Endothelial cell (in vitro differentiated cells): ENCODE measurements around the gene ZNF879. TPM values are rescaled to one million over a fixed set of nuclear protein-coding genes. Genes with fewer than 3 reads are reported as not detected.

Experiments
- DNase-seq: peaks from one replicate; pipeline ENCODE4 v3.0.0; 2021; ENCODE audit warnings: low spot score
- H3K27ac Mint-ChIP-seq: one replicate; pipeline ENCODE4 v1.8.0; 2021; ENCODE audit warnings: mixed read lengths, inconsistent platforms; ENCODE audit not compliant: unreplicated experiment
- H3K27me3 Mint-ChIP-seq: one replicate; pipeline ENCODE4 v1.8.0; 2021; ENCODE audit warnings: mild to moderate bottlenecking, moderate library complexity, mixed read lengths, inconsistent platforms; ENCODE audit not compliant: unreplicated experiment
- H3K36me3 Mint-ChIP-seq: one replicate; pipeline ENCODE4 v1.8.0; 2021; ENCODE audit warnings: mild to moderate bottlenecking, low read depth, mixed read lengths, inconsistent platforms; ENCODE audit not compliant: unreplicated experiment
- H3K4me1 Mint-ChIP-seq: one replicate; pipeline ENCODE4 v1.8.0; 2021; ENCODE audit warnings: mild to moderate bottlenecking, mixed read lengths, inconsistent platforms; ENCODE audit not compliant: unreplicated experiment
- H3K4me3 Mint-ChIP-seq: one replicate; pipeline ENCODE4 v1.8.0; 2021; ENCODE audit warnings: mild to moderate bottlenecking, mixed read lengths, inconsistent platforms; ENCODE audit not compliant: unreplicated experiment
- H3K9me3 Mint-ChIP-seq: one replicate; pipeline ENCODE4 v1.8.0; 2021; ENCODE audit warnings: mixed read lengths, inconsistent platforms; ENCODE audit not compliant: unreplicated experiment
- CTCF ChIP-seq: fragments of 200-600 bp; sonication (generic); IDR thresholded peaks from one replicate; pipeline ENCODE4 v1.5.0; 2021; ENCODE audit warnings: antibody characterized with exemption; ENCODE audit not compliant: unreplicated experiment
- total RNA-seq: library from RNA; stranded (reverse); fragmentation: NEBNext Ultra II Directional; extraction: Animal tissue kit (Norgen Biotek cat#: 25700); gene quantifications from one replicate; pipeline ENCODE4 v1.2.1, GENCODE V29; 2021; ENCODE audit not compliant: unreplicated experiment

ZNF879 gene
- total RNA-seq, 1 donor from 2014 or later = 5.9 TPM

- Mint-ChIP-seq H3K27ac (no peak overlapping the region), H3K4me3 (peak overlapping the region; percentile 65), H3K36me3 (peaks cover 73% of the 10 kb centered on the region), H3K4me1 (no peaks in the 10 kb centered on the region), H3K9me3 (peaks cover 51% of the 10 kb centered on the region), H3K27me3 (no peaks in the 10 kb centered on the region)
- DNase-seq = no peak
- TF ChIP-seq CTCF = no peak
These were observed 57.1 kb downstream of the ZNF879 start for GRCh38 chr5:179080724-179081123.

Other genes starting within 250 kb of the ZNF879 start
- gene ZNF354B, start 163.9 kb upstream of the ZNF879 start, total RNA-seq = 23.6 TPM
- gene ZFP2, start 127.9 kb upstream of the ZNF879 start, total RNA-seq = 2.8 TPM
- 0.15 TPM for gene ZNF454, start 82.6 kb upstream of the ZNF879 start, total RNA-seq
- gene GRM6, start 28.5 kb upstream of the ZNF879 start, total RNA-seq = not detected
- gene ZNF354C, start 36.6 kb downstream of the ZNF879 start, total RNA-seq = 6.0 TPM